NCI-H524 treated with DMSO at 0.1 percent for 48 hours (cell line): ENCODE results near the gene SYNDIG1.
"Not testable (repeated sequence)": the region's sequence is repeated elsewhere in the genome, so short reads cannot be mapped to it uniquely, and the experiment has no call there.

Experiments
- DNase-seq: peaks from one replicate; lab custom pipeline; 2025; lab: John Stamatoyannopoulos, UW

Gene SYNDIG1

GRCh38 chr20:24611360-24612140 is 142.1 kb downstream of the SYNDIG1 start:
- DNase-seq: no peak

GRCh38 chr20:24612799-24613775 is 143.7 kb downstream of the SYNDIG1 start:
- DNase-seq: no peak

- no peak for DNase-seq
Observed at GRCh38 chr20:24614341-24614740, 144.9 kb downstream of the SYNDIG1 start.

- no peak for DNase-seq
Observed at GRCh38 chr20:24615353-24615752, 145.9 kb downstream of the SYNDIG1 start.

- DNase-seq: no peak
Observed at GRCh38 chr20:24616258-24617079, 147.0 kb downstream of the SYNDIG1 start.

- no peak for DNase-seq
Observed at GRCh38 chr20:24617080-24617432, 147.6 kb downstream of the SYNDIG1 start.

GRCh38 chr20:24617757-24618450 is 148.5 kb downstream of the SYNDIG1 start:
- no peak for DNase-seq

- no peak for DNase-seq
Observed at GRCh38 chr20:24618739-24619138, 149.3 kb downstream of the SYNDIG1 start.

GRCh38 chr20:24619212-24619611 is 149.8 kb downstream of the SYNDIG1 start:
- DNase-seq: no peak

- DNase-seq: no peak
Observed at GRCh38 chr20:24620937-24621519, 151.6 kb downstream of the SYNDIG1 start.

- no peak for DNase-seq
Observed at GRCh38 chr20:24622856-24623255, 153.4 kb downstream of the SYNDIG1 start.

GRCh38 chr20:24626141-24626540 is 156.7 kb downstream of the SYNDIG1 start:
- DNase-seq: not testable (repeated sequence)

- no peak for DNase-seq
Observed at GRCh38 chr20:24627291-24627690, 157.9 kb downstream of the SYNDIG1 start.

- DNase-seq: no peak
Observed at GRCh38 chr20:24627926-24628325, 158.5 kb downstream of the SYNDIG1 start.

GRCh38 chr20:24628985-24629384 is 159.6 kb downstream of the SYNDIG1 start:
- no peak for DNase-seq

- DNase-seq: no peak
Observed at GRCh38 chr20:24629668-24630067, 160.2 kb downstream of the SYNDIG1 start.

- no peak for DNase-seq
Observed at GRCh38 chr20:24630486-24631172, 161.2 kb downstream of the SYNDIG1 start.

- DNase-seq: no peak
Observed at GRCh38 chr20:24631173-24631505, 161.7 kb downstream of the SYNDIG1 start.

GRCh38 chr20:24632581-24632980 is 163.2 kb downstream of the SYNDIG1 start:
- peak; percentile 62 for DNase-seq

- no peak for DNase-seq
Observed at GRCh38 chr20:24633026-24633425, 163.6 kb downstream of the SYNDIG1 start.

GRCh38 chr20:24633521-24633920 is 164.1 kb downstream of the SYNDIG1 start:
- no peak for DNase-seq
